Measurements from ENCODE around the gene VPS33A.
"Not testable (repeated sequence)": the region's sequence is repeated elsewhere in the genome, so short reads cannot be mapped to it uniquely, and the experiment has no call there.

The VPS33A gene

DNA sequence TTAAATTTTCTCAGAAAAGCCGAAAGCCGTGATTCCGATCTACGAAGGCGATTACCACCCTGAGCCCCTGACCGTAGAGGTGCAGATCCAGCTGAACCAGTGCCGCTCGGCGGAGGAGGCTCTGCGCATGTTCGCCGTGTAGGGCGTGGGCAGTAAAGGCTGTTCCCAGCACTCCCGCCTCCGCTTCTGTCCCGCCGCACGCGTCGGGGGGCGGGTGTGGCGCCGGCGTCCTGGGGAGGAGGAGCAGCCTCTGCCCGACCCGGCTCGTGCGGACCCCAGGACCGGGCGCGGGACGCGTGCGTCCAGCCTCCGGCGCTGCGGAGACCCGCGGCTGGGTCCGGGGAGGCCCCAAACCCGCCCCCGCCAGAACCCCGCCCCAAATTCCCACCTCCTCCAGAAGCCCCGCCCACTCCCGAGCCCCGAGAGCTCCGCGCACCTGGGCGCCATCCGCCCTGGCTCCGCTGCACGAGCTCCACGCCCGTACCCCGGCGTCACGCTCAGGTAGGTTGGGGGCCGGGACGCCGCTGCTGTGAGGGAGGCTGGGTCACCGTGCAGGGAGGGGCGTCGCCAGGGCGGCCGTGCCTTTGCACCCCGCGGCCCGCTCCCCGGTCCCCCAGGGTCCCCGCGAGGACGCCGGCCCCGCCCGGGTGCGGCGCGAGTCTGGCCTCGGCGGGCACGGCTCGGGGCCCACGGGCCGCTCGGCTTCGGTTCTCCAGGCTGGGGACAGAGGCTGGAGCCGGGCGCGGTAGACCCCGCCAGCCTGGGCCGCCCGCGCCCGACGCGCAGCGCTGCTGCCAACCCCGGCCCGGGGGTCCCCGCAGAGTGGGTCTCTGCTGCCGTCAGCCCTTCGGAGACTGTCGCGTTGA lies 62.8 kb downstream of the VPS33A start, which contains the start of gene B3GNT4:
B3GNT4 (plus strand) TSS at position 409 of the 866 bp plus-strand sequence. CDS start 910 bp downstream, outside the sequence.
- DNase-seq, result no peak

GRCh38 chr12:122202811-122203210 lies 63.5 kb downstream of the VPS33A start:
- DNase-seq, result not testable (repeated sequence)

DNA sequence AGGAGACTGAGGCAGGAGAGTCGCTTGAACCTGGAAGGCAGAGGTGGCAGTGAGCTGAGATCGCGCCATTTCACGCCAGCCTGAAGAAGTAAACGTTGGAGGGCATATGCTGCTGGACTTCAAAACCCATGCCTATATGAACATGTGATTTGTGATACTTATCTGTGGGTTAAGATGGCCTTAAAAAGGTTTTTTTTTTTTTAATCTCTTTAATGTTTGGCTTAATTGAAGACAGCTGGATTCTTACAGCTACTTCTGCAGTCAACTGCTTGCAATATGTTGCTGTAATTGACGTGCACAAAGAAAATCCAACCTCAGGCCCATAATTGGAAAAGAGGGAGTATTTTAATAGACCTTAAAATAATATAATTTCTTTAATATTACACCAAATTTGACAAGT lies 64.3 kb downstream of the VPS33A start:
- DNase-seq, result no peak

DNA sequence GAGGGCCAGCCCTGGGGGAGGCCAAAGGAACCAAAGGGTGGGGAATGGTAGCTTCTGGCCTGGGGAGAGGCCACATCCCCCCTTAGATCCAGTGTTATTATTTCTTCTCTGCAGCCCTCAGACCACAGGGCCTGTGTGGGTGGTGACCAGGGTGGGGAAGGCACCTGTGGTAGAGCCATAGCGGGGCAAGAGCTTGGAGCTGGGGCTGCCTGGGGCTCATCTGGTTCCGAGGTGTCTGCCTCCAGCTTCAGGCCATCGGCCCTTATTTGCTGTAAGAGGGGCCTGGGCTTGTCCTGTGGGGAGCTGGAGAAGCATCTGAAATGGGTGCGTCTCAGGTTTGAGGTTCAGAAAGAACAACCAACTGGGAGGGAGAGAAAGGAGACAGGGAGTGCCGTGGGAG lies 64.9 kb downstream of the VPS33A start:
- no peak for DNase-seq

DNA sequence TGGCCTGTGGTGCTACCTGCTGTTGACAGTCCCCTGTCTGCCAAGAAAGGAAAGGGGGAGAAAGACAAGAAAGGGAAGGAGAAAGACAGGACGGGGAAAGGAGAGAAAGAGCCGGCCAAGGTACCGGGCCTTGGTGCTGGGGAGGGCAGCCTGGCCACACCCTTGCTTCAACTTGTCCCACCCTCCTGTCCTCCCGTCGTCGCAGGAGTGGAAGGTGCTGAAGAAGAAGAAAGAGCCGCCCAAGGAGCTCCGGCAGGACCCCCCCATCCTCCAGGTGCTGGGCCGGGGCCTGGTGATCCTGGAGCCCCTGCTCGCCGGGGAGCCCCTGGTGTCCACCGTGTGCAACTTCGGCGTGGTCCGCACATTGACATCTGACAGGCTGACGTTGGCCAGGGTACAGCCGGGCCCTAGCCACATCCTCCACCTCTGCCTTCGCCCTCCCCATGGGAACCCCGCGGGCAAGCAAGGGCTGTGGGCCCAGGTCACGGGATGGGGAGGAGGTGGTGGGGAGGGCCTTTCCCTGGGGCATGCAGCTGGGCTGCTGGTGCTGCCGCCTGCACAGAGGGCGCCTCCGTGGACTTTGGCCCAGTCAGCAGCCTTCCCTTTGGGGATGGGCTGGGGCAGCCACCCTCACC lies 65.6 kb downstream of the VPS33A start:
- no peak for DNase-seq

DNA sequence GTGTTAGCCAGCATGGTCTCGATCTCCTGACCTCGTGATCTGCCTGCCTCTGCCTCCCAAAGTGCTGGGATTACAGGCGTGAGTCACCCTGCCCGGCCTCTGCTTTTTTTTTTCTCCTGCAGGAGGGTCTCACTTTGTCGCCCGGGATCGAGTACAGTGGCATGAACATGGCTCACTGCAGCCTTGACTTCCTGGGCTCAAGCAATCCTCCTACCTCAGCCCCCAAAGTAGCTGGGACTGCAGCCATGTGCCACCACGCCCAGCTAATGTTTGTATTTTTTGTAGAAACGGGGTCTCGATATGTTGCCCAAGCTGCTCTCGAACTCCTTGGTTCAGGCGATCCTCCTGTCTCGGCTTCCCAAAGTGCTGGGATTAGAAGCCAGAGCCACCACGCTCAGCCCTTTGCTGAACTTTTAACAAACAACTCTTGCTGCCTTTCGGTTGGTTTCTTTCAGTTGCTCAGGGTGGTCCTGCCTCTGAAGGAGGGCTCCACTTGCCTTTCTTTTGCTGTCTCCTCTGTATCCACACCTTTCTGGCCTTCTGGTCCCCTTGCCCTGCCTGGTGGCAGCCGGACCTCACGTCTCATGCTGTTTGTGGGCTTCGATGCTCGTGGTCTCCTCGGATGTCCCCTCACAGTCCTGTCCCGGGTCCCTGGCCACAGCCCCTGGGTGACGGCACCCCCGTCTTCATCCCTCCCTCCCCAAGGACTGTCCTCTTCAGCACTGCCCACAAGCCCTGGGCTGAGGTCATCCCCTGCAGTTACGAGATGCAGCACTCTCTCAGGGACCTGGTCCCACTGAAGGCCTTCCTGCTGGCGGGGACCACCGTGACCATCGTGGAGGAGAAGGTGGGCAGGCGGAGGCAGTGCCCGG lies 66.6 kb downstream of the VPS33A start:
- no peak for DNase-seq

- no peak for DNase-seq
Measured at GRCh38 chr12:122197612-122197966, 68.7 kb downstream of the VPS33A start.

DNA sequence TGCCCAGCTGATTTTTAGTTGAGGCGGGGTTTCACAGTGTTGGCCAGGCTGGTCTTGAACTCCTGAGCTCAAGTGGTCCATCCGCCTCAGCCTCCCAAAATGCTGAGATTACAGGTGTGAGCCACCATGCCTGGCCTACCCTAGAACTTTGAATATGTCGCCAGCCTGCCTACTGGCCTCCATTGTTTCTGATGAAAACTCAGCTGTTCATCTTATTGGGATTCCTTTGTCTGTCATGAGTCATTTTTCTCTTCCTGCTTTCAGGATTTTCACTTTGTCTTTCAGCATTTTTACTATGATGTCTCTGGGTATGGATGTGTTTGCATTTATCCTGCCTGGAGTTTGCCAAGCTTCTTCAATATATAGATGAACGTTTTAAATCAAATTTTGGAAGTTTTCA lies 70.9 kb downstream of the VPS33A start:
- DNase-seq, result no peak

- DNase-seq, result no peak
Measured at GRCh38 chr12:122194804-122195203, 71.5 kb downstream of the VPS33A start.

- DNase-seq, result no peak
Measured at GRCh38 chr12:122192441-122192840, 73.9 kb downstream of the VPS33A start.

DNA sequence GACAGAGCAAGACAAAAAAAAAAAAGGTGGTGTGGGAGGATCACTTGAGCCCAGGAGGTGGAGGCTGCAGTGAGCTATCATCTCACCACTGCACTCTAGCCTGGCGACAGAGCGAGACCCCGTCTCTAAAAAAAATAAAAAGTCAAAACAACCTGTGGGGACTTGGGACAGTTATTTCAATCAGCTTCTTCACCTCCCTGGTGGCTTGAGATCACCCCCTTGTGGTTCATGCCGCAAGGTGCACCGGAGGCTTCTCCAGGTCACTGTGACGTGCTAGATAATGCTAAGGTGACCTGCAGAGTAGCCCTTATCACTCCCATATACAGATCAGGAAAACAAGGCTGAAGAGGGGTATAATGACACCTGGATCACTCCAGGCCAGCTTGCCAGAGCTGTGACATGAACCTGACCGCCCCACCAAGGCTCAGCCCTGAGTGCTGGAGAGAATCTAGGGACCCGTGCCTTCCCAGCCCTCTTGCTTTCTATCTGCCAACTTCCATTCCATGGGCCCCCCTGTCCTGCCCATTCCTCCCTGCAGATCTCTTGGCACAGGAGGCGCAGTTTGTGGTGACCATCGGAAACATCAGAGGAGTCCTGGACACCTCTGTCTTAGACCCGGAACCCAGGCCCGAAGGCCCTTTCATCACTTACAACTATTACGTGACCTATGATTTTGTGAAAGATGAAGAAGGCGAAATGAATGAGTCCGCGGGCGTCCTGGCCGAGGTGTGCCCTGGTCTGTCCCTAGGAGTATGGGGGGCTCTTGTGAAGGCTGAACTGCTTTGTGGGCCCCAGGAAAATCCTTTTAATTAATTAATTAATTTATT lies 75.2 kb downstream of the VPS33A start:
- no peak for DNase-seq

GRCh38 chr12:122189626-122190475 lies 76.4 kb downstream of the VPS33A start:
- no peak for DNase-seq

DNA sequence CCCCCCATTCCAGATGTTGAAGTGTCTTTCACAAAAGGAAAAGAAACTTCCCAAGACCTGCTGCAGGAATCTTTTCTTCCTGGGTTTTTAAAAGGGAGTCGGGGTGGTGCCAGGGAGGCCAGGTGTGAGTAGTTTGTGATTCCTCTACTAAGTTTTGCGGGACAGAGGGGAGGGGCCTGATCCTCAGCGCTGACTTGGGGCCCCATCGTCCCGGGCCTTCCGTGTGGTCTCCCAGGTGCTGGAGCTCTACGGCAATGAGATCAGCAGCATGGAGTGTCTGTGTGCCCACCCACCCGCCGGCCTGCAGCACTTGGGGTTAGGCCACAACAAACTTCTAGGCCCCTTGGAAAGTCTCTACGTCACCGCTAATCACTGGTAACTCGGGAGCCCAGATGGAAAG lies 78.8 kb downstream of the VPS33A start:
- no peak for DNase-seq

DNA sequence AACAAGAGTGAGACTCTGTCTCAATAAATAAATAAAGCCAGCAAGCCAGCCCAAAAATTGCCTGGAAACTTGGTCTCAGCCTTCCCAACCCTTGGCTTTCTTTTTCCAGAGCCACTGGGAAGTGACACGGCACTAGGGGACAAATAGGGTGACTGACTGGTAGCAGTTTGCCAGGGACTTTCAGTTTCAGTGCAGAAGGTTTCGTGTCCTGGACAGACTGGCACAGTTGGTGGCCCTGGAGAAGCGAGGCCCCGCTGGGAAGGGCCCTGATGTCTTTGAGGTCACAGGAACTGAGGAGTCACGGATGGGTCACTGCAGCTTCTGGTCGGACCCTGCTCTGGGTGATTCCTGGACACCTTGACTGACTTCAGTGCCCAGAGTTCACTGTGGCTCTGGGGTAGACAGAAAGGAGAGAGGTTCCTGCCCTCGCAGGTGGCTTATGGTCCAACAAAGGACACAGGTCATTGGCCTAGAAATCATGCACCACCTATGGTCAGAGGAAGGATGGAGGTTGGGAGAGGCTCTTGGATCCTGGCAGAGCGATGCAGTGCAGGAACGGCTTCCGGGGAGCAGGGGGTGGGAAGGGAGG lies 80.7 kb downstream of the VPS33A start:
- DNase-seq, result no peak

DNA sequence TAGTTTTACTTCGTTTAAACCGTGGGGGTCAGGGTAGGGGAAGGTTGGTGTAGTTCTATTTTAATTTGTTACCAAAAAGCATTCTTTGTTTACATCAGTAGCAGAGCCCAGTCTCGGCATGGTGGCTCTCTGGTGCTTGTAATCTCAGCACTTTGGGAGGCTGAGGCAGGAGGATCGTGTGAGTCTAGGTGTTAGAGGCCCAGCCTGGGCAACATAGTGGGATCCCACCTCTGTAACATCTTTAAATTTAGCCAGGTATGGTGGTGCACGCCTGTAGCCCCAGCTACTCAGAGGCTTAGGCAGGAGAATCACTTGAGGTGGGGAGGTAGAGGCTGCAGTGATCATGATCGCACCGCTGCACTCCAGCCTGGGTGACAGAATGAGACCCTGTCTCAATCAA lies 81.2 kb downstream of the VPS33A start:
- no peak for DNase-seq

DNA sequence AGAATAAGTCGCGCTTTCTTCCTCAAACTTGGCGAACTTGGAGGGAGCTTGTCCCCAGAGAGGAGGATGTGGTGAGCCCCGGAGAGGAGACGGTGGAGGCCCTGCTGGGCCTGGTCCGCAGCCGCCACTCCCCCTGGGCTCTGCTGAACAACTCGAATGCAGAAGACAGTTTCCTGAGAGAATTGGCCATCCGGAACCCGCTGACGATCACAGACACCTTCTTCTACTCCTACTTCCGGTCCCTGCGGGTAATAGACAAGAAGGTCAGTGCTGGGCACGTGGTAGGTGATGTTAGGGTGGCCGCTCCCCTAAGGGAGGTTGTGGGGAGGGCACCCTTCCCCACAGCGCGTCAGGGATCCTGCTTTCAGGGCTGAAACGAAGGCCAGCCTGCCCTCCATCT lies 81.8 kb downstream of the VPS33A start:
- no peak for DNase-seq

- DNase-seq, result no peak
Measured at GRCh38 chr12:122183588-122183940, 82.7 kb downstream of the VPS33A start.

DNA sequence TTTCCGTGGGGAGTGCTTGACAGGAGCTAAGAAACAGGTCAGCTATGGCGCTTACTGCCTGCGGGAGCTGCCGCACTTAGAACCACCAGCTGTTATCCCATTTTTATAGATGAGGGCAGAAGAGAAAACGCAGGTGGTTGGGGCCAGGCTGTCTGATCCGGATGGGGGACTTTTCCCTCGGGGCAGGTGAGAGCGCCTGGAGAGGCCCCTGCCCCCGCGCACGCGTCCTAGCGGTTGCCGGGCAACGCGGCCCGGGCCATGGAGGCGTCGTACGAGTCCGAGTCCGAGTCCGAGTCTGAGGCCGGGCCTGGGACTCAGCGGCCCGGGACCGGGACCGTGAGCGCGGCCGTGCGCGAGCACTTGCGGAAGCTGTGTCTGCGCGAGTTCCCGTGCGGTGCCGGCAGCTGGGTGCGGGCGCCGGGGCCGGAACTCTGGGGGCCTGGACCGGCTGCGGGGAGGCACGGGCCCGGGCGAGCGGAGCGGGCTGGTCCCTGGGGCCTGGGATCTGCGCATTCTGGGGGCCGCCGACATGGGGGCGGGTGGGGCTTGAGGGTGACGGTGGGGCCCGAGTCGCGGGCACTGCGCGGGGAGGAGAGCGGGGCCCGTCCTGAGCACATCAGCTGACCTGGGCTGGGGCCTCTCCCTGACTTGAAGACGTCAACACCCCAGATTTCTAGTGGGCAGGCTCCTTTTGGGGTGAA lies 83.3 kb downstream of the VPS33A start, which contains the start of gene LRRC43:
LRRC43 (plus strand) TSS at position 237 of the 701 bp plus-strand sequence; CDS start at position 259, 22 bp downstream.
- DNase-seq, result no peak
